T-cell (primary cell): ENCODE results near the gene LPAR2. TPM values are rescaled to one million over a fixed set of nuclear protein-coding genes. Genes with fewer than 3 reads are reported as not detected.

ENCODE experiments used
- ATAC-seq, 4 experiments: fragments of 200-7000 bp in 3 of 4; fragments of 150-1000 bp in 1 of 4; cut with Tn5 transposase; replicated peaks in 1 of 4; 1 replicate in 3 of 4; 2 replicates in 1 of 4; pipeline ENCODE4 v1.10.0; 2021; ENCODE audit warnings: moderate library complexity in 3 of 4, mild to moderate bottlenecking in 2 of 4, moderate number of reproducible peaks in 1 of 4
- CTCF ChIA-PET, 2 donors: fragments of 300-600 bp; sonication (Branson Sonifier 250); formaldehyde crosslinking; loops; one replicate each; lab custom pipeline; 2022; ENCODE audit warnings: antibody characterized with exemption in 2 of 2; lab: Charles Lee
- POLR2A ChIA-PET, 2 donors: fragments of 300-600 bp; sonication (Branson Sonifier 250); formaldehyde crosslinking; loops; one replicate each; lab custom pipeline; 2022; ENCODE audit warnings: antibody characterized with exemption in 2 of 2; lab: Charles Lee
- DNase-seq, 35 experiments: peaks; one replicate each; pipeline versions ENCODE4 v3.0.0 to v3.0.0-alpha.2; 2013 to 2023
- H3K27ac ChIP-seq: one replicate; pipeline ENCODE4 v1.5.1; 2013; ENCODE audit warnings: low read length
- H3K27me3 ChIP-seq, 2 experiments: replicated peaks in 1 of 2; 1 replicate in 1 of 2; 2 replicates in 1 of 2; pipeline versions ENCODE4 v1.6.1 to v1.7.0; 2013; ENCODE audit warnings: low read length in 1 of 2, mixed read lengths in 1 of 2; ENCODE audit not compliant: control insufficient read depth in 2 of 2, insufficient read depth in 2 of 2; ENCODE audit errors: extremely low read depth in 1 of 2
- H3K36me3 ChIP-seq, 2 donors: 1 replicate in 1 of 2; 2 replicates in 1 of 2; pipeline versions ENCODE4 v1.6.1 to v1.7.0; 2013; ENCODE audit warnings: low read length in 1 of 2; ENCODE audit not compliant: control insufficient read depth in 2 of 2, insufficient read depth in 1 of 2; ENCODE audit errors: extremely low read depth in 1 of 2
- H3K4me1 ChIP-seq, 2 experiments: 1 replicate in 1 of 2; 2 replicates in 1 of 2; pipeline versions ENCODE4 v1.6.1 to v1.7.0; 2013; ENCODE audit warnings: low read length in 2 of 2, mixed read lengths in 1 of 2; ENCODE audit not compliant: insufficient read depth in 2 of 2, control insufficient read depth in 1 of 2; ENCODE audit errors: extremely low read depth in 1 of 2
- H3K4me3 ChIP-seq, 2 donors: 1 replicate in 1 of 2; 2 replicates in 1 of 2; pipeline versions ENCODE4 v1.5.1 to v1.7.0; 2013; ENCODE audit warnings: mild to moderate bottlenecking in 2 of 2, low read length in 1 of 2, moderate library complexity in 1 of 2; ENCODE audit not compliant: control insufficient read depth in 1 of 2; ENCODE audit errors: extremely low read depth in 1 of 2
- H3K9me3 ChIP-seq: 2 replicates; pipeline ENCODE4 v1.7.0; 2013
- H3K27ac Mint-ChIP-seq, 2 donors: one replicate each; pipeline ENCODE4 v1.8.0; 2020 to 2021; ENCODE audit warnings: mild to moderate bottlenecking in 2 of 2, mixed read lengths in 2 of 2
- H3K27me3 Mint-ChIP-seq, 2 donors: one replicate each; pipeline ENCODE4 v1.8.0; 2021 to 2022; ENCODE audit warnings: mixed read lengths in 2 of 2
- H3K36me3 Mint-ChIP-seq: one replicate; pipeline ENCODE4 v1.8.0; 2021; ENCODE audit warnings: mixed read lengths
- H3K4me1 Mint-ChIP-seq, 3 donors: one replicate each; pipeline ENCODE4 v1.8.0; 2020 to 2022; ENCODE audit warnings: mixed read lengths in 3 of 3, mild to moderate bottlenecking in 1 of 3
- H3K4me3 Mint-ChIP-seq, 3 donors: one replicate each; pipeline ENCODE4 v1.8.0; 2020 to 2022; ENCODE audit warnings: mild to moderate bottlenecking in 3 of 3, mixed read lengths in 3 of 3, moderate library complexity in 3 of 3
- H3K9me3 Mint-ChIP-seq, 3 donors: one replicate each; pipeline ENCODE4 v1.8.0; 2020 to 2022; ENCODE audit warnings: mixed read lengths in 3 of 3
- WGBS: methylation state at CpG from one replicate; pipeline ENCODE4 v1.1.5; 2013; ENCODE audit warnings: missing lambda C conversion rate; ENCODE audit not compliant: insufficient coverage; 5-methylcytosine and 5-hydroxymethylcytosine counted together
- total RNA-seq, 35 experiments: library from RNA in 6 of 35; stranded (reverse) in 6 of 35; fragments of 120-200 nt in 1 of 35; gene quantifications; one replicate each; pipeline versions ENCODE4 v1.2.1 to v1.2.4 and lab custom pipeline; 2013 to 2026

Gene LPAR2
- total RNA-seq, 5 donors from 2014 or later (not counting 1 experiment from before 2014, with no cell fraction given): 78.3 to 106 (median 82.4) TPM

GRCh38 chr19:19619181-19619848, 8.7 kb downstream of the LPAR2 start:
- DNase-seq (no peak), ATAC-seq (no peak)
- peak overlapping the region in 1 of 2 donors; percentile 25 for H3K4me3 ChIP-seq
- H3K36me3 ChIP-seq: peaks cover 4 to 13% of the 10 kb centered on the region in 2 donors
- WGBS: 96% methylated on average over 9 of the region's 21 CpGs
- Mint-ChIP-seq H3K36me3 (peaks cover 14% of the 10 kb centered on the region), H3K4me1 (peaks cover 46 to 50% (median 48%) of the 10 kb centered on the region in 3 donors), H3K4me3 (peak overlapping the region; percentile 74 to 89 (median 85)), H3K27ac (peak overlapping the region; percentile 62 to 84), H3K27me3 (no peaks in the 10 kb centered on the region), H3K9me3 (no peaks in the 10 kb centered on the region)
- no peaks in the 10 kb centered on the region for H3K27me3 ChIP-seq
- peak overlapping the region; percentile 66 for H3K27ac ChIP-seq
- no peaks in the 10 kb centered on the region for H3K9me3 ChIP-seq
- CTCF ChIA-PET: interaction anchor here in 1 of 2 donors (0.7 kb wide), 1 partner anchor 14 kb away, joined by 4 read pairs; no protein-coding TSS in a partner anchor
- H3K4me1 ChIP-seq: peaks cover 6 to 44% of the 10 kb centered on the region in 2 experiments
- POLR2A ChIA-PET: interaction anchor here in 1 of 2 donors (1.4 kb wide), 1 partner anchor 10 kb away, joined by 4 read pairs; no protein-coding TSS in a partner anchor

GRCh38 chr19:19618219-19619051, 9.6 kb downstream of the LPAR2 start, which contains the start of gene PBX4:
PBX4 (minus strand) TSS chr19:19618687; CDS start chr19:19618629, 58 bp downstream.
- Mint-ChIP-seq H3K4me1 (peaks cover 47 to 52% (median 51%) of the 10 kb centered on the region in 3 donors), H3K27ac (peak within 1 kb of the TSS; percentile 84 to 90), H3K36me3 (peaks cover 11% of the 10 kb centered on the region), H3K4me3 (peak within 1 kb of the TSS; percentile 74 to 95 (median 89)), H3K27me3 (no peaks in the 10 kb centered on the region), H3K9me3 (no peaks in the 10 kb centered on the region)
- Histone ChIP-seq H3K4me1 (peaks cover 6 to 51% of the 10 kb centered on the region in 2 experiments), H3K9me3 (no peaks in the 10 kb centered on the region), H3K36me3 (peaks cover 4 to 10% of the 10 kb centered on the region in 2 donors), H3K4me3 (peak within 1 kb of the TSS; percentile 72 to 89), H3K27me3 (no peaks in the 10 kb centered on the region), H3K27ac (peak within 1 kb of the TSS; percentile 85)
- POLR2A ChIA-PET: interaction anchor here (0.6 to 0.8 kb wide), 2 partner anchors 11 to 16 kb away, joined by 3 read pairs; no protein-coding TSS in a partner anchor
- CTCF ChIA-PET: no interaction called here
- DNase-seq: peak; percentile 95 to 100 (median 99)
- 4% methylated on average over 78 of the region's 80 CpGs for WGBS
- peak; percentile 91 to 96 (median 94) for ATAC-seq

GRCh38 chr19:19615086-19615485, 12.9 kb downstream of the LPAR2 start:
- Mint-ChIP-seq H3K4me1 (peaks cover 62 to 66% (median 64%) of the 10 kb centered on the region in 3 donors), H3K4me3 (peak overlapping the region; percentile 45 to 69 (median 55)), H3K9me3 (no peaks in the 10 kb centered on the region), H3K27me3 (no peaks in the 10 kb centered on the region), H3K27ac (peak overlapping the region; percentile 84 to 93), H3K36me3 (peaks cover 20% of the 10 kb centered on the region)
- Histone ChIP-seq H3K9me3 (no peaks in the 10 kb centered on the region), H3K4me3 (no peak overlapping the region), H3K36me3 (peaks cover 0 to 5% of the 10 kb centered on the region in 2 donors), H3K27ac (peak overlapping the region; percentile 73), H3K27me3 (no peaks in the 10 kb centered on the region), H3K4me1 (peaks cover 6 to 51% of the 10 kb centered on the region in 2 experiments)
- POLR2A ChIA-PET: interaction anchor here in 1 of 2 donors (0.6 to 1.6 kb wide), 3 partner anchors 10 to 53 kb away, joined by 3 to 6 read pairs (median 5); no protein-coding TSS in a partner anchor
- ATAC-seq: no peak
- peak in 17 of 35 experiments; percentile 15 to 70 (median 36) for DNase-seq
- CTCF ChIA-PET: interaction anchor here (0.6 to 1.0 kb wide), 3 partner anchors 14 to 127 kb away, joined by 3 to 4 read pairs (median 4); no protein-coding TSS in a partner anchor
- no CpG with 5 or more reads among the region's 3 CpGs for WGBS

- CTCF ChIA-PET: interaction anchor here in 1 of 2 donors (0.7 kb wide), 2 partner anchors 9 to 42 kb away, joined by 5 read pairs; no protein-coding TSS in a partner anchor
- POLR2A ChIA-PET: no interaction called here
- H3K36me3 ChIP-seq: peaks cover 0 to 10% of the 10 kb centered on the region in 2 donors
- H3K27ac Mint-ChIP-seq: peak overlapping the region; percentile 22 to 46
- no peak overlapping the region for H3K4me3 ChIP-seq
- H3K27ac ChIP-seq: no peak overlapping the region
- H3K4me1 Mint-ChIP-seq: peaks cover 61 to 69% (median 65%) of the 10 kb centered on the region in 3 donors
- no peak overlapping the region for H3K4me3 Mint-ChIP-seq
- no peaks in the 10 kb centered on the region for H3K9me3 ChIP-seq
- 93% methylated on average over 4 of the region's 4 CpGs for WGBS
- no peaks in the 10 kb centered on the region for H3K27me3 ChIP-seq
- H3K36me3 Mint-ChIP-seq: peaks cover 28% of the 10 kb centered on the region
- no peaks in the 10 kb centered on the region for H3K9me3 Mint-ChIP-seq
- no peak for DNase-seq
- no peak for ATAC-seq
- H3K27me3 Mint-ChIP-seq: no peaks in the 10 kb centered on the region
- peaks cover 6 to 46% of the 10 kb centered on the region in 2 experiments for H3K4me1 ChIP-seq
These were observed 14.5 kb downstream of the LPAR2 start for GRCh38 chr19:19613506-19613905.

- H3K4me1 ChIP-seq: peaks cover 11 to 48% of the 10 kb centered on the region in 2 experiments
- H3K27me3 ChIP-seq: no peaks in the 10 kb centered on the region
- Mint-ChIP-seq H3K9me3 (no peaks in the 10 kb centered on the region), H3K27ac (peak overlapping the region in 1 of 2 donors; percentile 31), H3K36me3 (peaks cover 34% of the 10 kb centered on the region), H3K4me1 (peaks cover 58 to 67% (median 61%) of the 10 kb centered on the region in 3 donors), H3K4me3 (no peak overlapping the region), H3K27me3 (no peaks in the 10 kb centered on the region)
- ChIA-PET POLR2A (interaction anchor here (0.6 kb wide), 2 partner anchors 10 to 18 kb away, joined by 3 to 4 read pairs; no protein-coding TSS in a partner anchor), CTCF (interaction anchor here (0.6 kb wide), 2 partner anchors 8 to 78 kb away, joined by 3 to 10 read pairs; no protein-coding TSS in a partner anchor)
- no peak overlapping the region for H3K4me3 ChIP-seq
- H3K9me3 ChIP-seq: no peaks in the 10 kb centered on the region
- no peak overlapping the region for H3K27ac ChIP-seq
- DNase-seq (no peak), ATAC-seq (no peak)
- WGBS: 90% methylated on average over 4 of the region's 10 CpGs
- peaks cover 0 to 16% of the 10 kb centered on the region in 2 donors for H3K36me3 ChIP-seq
These were observed 17.4 kb downstream of the LPAR2 start for GRCh38 chr19:19610376-19611202.
